HG03159 (cell line): ENCODE data around the gene KITLG.
"Not testable (repeated sequence)": the region's sequence is repeated elsewhere in the genome, so short reads cannot be mapped to it uniquely, and the experiment has no call there.

Source experiments
- ATAC-seq: cut with Tn5 transposase; IDR thresholded peaks from one replicate; pipeline ENCODE4 v1.9.1; 2021; ENCODE audit warnings: mild to moderate bottlenecking, moderate library complexity; ENCODE audit not compliant: unreplicated experiment

The KITLG gene

GRCh38 chr12:88580051-88580871 lies at the start of gene KITLG:
Gene KITLG, minus strand, starts transcription at chr12:88580471. Its CDS starts 193 bp downstream, at chr12:88580278.
- ATAC-seq = peak; percentile 69

GRCh38 chr12:88628856-88629509 lies 48.7 kb upstream of the KITLG start:
- no peak for ATAC-seq

- ATAC-seq = not testable (repeated sequence)
Measured at GRCh38 chr12:88628035-88628434, 47.8 kb upstream of the KITLG start.

DNA sequence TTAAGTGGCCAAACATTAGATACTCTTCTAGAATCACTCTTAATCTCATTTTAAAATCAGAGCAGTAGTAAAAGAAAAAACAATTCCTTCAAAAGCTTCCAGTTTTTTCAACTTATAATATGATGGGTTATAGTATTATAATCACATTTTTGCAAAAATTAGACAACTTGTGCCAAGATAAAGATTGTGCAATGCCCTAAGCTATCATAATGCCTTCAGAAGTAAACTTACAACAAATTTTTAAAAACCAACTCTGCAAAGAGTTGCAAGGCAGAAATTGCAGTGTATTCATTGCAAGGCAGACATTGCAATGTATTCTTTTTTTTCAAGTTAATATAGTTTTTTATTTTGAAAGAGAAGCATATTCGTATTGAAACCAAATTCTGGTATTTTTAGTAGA lies 47.2 kb upstream of the KITLG start:
- no peak for ATAC-seq

DNA sequence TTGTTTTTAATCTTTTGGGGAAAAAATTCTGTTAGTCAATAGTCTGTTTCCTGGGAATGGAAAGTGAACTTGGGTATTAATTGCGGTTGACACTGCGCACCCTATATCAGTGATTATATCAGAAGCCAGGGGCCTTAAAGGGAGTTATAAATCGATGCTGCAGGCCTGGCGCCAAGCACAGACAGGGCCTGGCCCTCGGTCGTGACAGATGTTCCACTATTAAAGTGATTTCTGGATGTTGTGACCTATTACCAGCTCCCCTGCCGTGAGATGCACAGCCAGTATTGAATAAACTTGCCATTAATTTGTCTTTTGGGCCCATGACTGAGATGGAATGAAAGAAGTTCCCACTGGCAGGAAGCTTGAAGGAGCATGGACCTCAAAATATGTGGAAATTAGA lies 45.1 kb upstream of the KITLG start:
- no peak for ATAC-seq

- no peak for ATAC-seq
Measured at GRCh38 chr12:88624911-88625310, 44.6 kb upstream of the KITLG start.

DNA sequence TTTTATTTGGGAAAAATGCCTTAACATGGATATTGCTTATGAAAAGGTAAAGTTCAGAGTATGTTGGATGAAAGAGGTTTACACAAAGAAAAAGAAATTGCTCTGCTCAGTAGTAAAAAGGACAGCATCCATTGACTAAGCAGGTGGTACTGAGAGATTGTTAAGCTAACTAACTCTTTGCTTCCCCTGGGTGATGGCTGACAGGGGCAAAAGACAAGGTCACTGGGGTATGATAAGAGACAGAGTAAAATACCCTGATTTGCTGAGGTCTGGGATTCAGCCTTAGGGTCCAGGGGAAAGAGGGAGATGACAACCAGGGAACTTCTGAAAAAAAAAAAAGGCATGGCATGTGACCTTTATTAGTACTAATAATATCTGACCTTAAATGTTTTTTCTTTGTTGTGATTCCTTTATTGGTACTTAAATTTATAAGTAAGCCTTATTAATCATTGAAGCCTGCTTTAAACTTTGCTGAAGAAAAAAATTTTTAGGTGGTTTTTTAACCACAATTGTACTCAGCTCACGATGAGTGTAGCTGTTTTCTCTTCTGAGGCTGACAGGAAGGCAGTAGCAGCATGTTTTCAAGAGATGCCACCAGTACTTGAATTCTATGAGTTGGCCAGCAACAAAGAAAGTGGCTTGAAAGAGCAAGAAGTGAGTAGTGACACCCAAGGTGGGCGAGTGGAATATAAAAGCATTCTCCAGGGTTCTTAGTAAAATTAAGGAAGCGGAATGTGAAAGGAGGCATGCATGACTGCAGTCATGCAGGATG lies 43.7 kb upstream of the KITLG start:
- ATAC-seq = no peak

DNA sequence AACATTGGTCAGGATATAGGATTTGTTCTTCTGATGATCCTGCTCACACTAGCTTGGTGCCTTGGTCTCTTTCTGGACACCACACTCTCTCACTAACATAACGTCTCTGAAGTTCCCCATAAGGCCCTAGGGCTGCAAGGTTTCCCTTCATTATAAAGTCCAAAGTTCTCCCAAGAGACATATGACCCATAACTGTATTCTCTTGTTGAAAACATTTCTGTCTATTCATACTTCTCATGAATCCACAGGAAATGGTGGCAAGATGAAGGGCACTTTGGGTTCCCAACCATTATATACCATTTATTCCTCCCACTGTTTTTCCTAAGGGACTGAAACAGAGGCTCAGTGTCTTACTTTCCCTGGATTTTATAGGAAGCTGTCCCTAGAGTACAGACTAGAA lies 37.1 kb upstream of the KITLG start:
- ATAC-seq = no peak

DNA sequence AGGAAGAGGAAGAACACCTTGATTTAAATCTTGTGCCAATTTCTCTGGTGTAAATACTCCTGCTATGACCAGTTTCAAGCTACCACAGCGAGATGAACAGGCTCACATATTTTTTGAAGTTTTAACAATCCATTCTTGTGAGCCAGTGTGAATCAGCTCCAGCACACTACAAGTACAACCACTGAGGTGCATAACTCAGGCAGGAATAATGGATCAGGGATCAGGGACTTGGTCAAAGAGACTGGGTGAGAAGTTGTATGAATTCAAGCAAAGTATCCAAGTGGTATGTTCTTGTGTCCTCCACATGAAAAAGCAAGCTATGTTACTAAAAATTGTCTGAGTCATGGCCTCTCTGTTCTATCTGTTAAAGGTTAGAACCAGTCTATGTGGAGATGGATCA lies 35.2 kb upstream of the KITLG start:
- no peak for ATAC-seq

DNA sequence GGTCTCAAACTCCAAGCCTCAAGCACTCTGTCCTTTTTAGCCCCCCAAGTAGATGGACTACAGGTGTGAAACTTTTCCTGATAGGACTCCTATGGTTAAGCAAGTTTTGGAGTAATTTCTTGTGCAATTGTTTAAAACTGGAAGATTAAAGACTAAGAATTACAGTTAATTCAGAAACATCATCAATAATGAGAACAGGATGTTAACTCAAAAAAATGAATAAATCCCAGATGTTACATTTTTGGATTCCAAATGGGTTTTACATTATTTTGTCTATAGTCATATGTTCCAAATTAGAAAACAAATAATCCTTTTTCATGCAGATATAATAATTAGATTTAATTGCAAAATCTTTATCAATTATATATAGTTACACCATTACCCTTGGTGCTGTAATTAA lies 24.4 kb upstream of the KITLG start:
- ATAC-seq = no peak

DNA sequence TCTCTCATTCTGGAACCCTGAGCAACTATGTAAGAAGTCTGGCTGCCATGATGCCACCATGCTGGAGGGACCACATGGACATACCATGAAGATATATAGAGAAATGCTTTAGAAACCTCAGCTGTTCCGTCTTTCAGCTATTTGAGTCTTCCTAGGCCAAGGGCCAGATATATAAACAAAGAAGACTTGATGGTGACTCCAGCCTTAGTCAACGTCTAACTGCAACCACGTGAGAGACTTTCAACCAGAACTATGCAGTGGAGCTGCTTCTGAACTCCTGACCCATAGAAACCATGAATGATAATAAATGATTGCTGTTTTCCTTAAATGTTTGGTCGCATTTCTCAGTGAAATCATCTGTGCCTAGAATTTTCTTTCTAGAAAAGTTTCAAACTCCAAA lies 20.0 kb upstream of the KITLG start:
- no peak for ATAC-seq

DNA sequence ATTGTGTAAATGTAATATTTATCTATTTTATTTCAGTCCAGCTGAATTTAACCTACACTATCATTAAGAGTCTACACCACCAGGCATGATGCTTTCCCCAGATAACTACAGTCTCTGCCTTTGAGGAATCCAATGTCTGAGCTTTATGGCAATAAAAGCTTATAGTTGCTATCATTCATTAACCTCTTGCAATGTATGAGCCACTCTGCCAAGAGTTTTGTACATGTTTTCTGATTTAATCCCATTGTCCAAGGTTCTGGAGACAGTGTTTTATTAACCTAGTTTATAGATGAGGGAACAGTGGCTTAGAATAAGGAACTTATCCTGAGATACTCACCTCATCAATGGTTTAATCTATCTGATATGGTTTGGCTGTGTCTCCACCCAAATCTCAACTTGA lies 17.1 kb upstream of the KITLG start:
- ATAC-seq = no peak

- ATAC-seq = no peak
Measured at GRCh38 chr12:88595697-88596096, 15.4 kb upstream of the KITLG start.

DNA sequence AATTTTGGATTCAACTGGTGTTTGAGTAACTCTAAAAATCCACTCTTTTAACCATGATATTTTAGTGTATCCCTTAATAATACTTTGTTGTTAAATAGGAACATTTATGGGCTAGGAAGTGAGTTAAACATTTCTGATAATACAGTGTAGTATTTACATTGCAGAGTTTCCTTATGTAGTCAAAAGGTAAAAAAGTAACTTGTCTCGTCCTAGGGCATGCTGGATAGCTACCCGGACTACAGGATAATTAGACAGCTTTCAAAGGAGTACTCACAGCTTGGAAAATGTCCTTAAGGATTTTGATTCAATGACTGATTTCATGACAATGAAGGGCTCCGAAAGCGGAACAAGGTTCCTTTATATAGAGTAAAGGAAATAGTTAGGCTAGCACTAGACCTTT lies 14.5 kb upstream of the KITLG start:
- ATAC-seq = no peak

DNA sequence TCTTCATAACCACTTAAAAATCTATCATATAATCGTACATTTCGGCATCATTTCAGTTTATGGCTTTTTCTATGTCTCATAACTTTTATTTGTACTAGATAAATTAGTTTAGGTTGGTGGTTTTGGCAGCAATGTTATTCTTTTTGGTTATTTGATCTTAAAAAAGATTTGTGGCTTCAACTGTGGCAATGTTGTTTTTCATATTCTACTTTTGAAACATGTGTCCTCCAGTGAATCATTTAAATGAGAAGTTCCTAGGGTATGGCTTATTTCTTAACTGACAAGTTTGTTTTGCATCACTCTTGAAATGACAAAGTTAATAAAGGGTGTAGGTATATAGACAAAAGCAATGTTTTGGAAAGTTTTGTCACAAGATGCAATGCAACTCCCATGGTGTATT lies 11.1 kb upstream of the KITLG start:
- no peak for ATAC-seq

DNA sequence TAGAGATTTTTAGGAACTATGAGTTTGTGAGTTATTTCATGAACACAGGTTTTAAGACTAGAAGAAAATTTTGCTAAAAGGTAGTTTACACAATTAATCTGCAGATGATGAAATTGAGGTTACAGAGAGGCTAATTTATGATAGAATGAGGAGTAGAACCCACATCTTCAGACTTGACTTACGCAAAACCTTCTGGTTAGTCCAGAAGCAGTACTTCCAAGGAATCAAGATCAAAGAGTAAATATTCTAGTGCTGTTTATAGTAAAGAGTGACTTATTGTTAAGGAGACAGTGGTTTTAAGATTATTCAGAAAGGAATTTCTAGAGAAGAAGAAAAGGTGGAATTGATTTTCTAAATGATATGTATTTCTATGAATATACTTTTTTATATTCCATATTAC lies 10.6 kb upstream of the KITLG start:
- ATAC-seq = no peak

- no peak for ATAC-seq
Measured at GRCh38 chr12:88585077-88585476, 4.8 kb upstream of the KITLG start.

DNA sequence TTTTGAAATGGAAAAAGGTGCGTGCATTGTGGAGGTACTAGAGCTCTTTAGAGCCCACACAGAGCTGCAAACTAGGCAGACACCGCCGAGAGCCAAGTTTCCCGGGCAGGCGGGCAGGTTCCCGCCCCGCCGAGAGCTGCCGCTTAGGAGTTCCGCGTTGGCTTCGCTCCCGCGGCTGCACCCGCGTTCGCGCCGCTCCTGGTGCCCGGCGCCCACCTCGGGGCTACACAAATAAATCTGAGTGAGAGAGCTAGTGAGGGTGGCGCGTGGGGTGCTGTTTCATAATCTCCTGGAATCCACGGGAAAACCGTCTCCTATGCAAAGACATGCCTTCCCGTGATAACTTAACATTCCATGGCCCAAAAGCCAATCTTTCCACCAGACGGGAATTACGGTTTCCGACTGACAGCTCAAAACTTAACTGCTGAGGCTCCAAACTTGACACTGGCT lies 645 bp downstream of the KITLG start:
- no peak for ATAC-seq

GRCh38 chr12:88579161-88579517 lies 1.1 kb downstream of the KITLG start:
- ATAC-seq = no peak

- ATAC-seq = no peak
Measured at GRCh38 chr12:88578276-88579160, 1.8 kb downstream of the KITLG start.

GRCh38 chr12:88577537-88577936 lies 2.7 kb downstream of the KITLG start:
- ATAC-seq = no peak
